Liver (tissue), 9 donors: ENCODE results near the gene TNC. TPM values are rescaled to one million over a fixed set of nuclear protein-coding genes. Genes with fewer than 3 reads are reported as not detected.

Experiments
- DNase-seq: peaks from one replicate; pipeline ENCODE4 v3.0.0-alpha.2; 2017; ENCODE audit warnings: low spot score
- H3K27ac ChIP-seq, 2 donors: one replicate each; pipeline ENCODE4 v1.7.0; 2013; ENCODE audit warnings: inconsistent platforms in 2 of 2, low read length in 2 of 2, control low read depth in 1 of 2, low read depth in 1 of 2, mild to moderate bottlenecking in 1 of 2
- H3K27me3 ChIP-seq, 4 donors: one replicate each; pipeline versions ENCODE4 v1.6.1 to v1.7.0; 2013; ENCODE audit warnings: low read length in 3 of 4, inconsistent platforms in 1 of 4, mild to moderate bottlenecking in 1 of 4, moderate library complexity in 1 of 4; ENCODE audit not compliant: control insufficient read depth in 4 of 4, insufficient read depth in 4 of 4
- H3K36me3 ChIP-seq, 4 donors: one replicate each; pipeline versions ENCODE4 v1.6.1 to v1.7.0; 2013; ENCODE audit warnings: low read length in 3 of 4, mild to moderate bottlenecking in 3 of 4, low read depth in 1 of 4, moderate library complexity in 1 of 4; ENCODE audit not compliant: control insufficient read depth in 4 of 4, insufficient read depth in 3 of 4
- H3K4me1 ChIP-seq, 4 donors: one replicate each; pipeline versions ENCODE4 v1.6.1 to v1.7.0; 2013; ENCODE audit warnings: low read length in 3 of 4, mild to moderate bottlenecking in 3 of 4, moderate library complexity in 1 of 4; ENCODE audit not compliant: control insufficient read depth in 4 of 4, insufficient read depth in 4 of 4
- H3K4me3 ChIP-seq, 3 donors: one replicate each; pipeline versions ENCODE4 v1.6.1 to v1.7.0; 2013; ENCODE audit warnings: low read length in 3 of 3, control low read depth in 1 of 3, low read depth in 1 of 3, mild to moderate bottlenecking in 1 of 3
- H3K9ac ChIP-seq, 2 donors: one replicate each; pipeline ENCODE4 v1.7.0; 2013; ENCODE audit warnings: low read length in 2 of 2, mild to moderate bottlenecking in 2 of 2, moderate library complexity in 2 of 2, control low read depth in 1 of 2, low read depth in 1 of 2
- H3K9me3 ChIP-seq, 4 donors: one replicate each; pipeline versions ENCODE4 v1.6.1 to v1.7.0; 2013; ENCODE audit warnings: low read length in 3 of 4; ENCODE audit not compliant: control insufficient read depth in 4 of 4
- ATF3 ChIP-seq: IDR thresholded peaks from 2 replicates; pipeline ENCODE4 v1.6.1; 2016; ENCODE audit warnings: antibody characterized with exemption
- CTCF ChIP-seq: fragments of 150-350 bp; IDR thresholded peaks from 2 replicates; pipeline ENCODE4 v1.5.1; 2017; ENCODE audit warnings: improper control_type of control experiment, low read depth, low read length; ENCODE audit not compliant: missing input control
- EGR1 ChIP-seq, 2 donors: IDR thresholded peaks; 2 replicates each; pipeline ENCODE4 v1.6.1; 2016 to 2018; ENCODE audit warnings: antibody characterized with exemption in 2 of 2, low read depth in 2 of 2
- FOXA1 ChIP-seq: IDR thresholded peaks from 2 replicates; pipeline ENCODE4 v1.6.1; 2016; ENCODE audit warnings: antibody characterized with exemption
- FOXA2 ChIP-seq: IDR thresholded peaks from 2 replicates; pipeline ENCODE4 v1.6.1; 2016; ENCODE audit warnings: antibody characterized with exemption
- GABPA ChIP-seq, 2 donors: IDR thresholded peaks in 1 of 2; conservative IDR thresholded peaks in 1 of 2; 2 replicates each; pipeline ENCODE4 v1.6.1; 2016; ENCODE audit warnings: antibody characterized with exemption in 2 of 2, mild to moderate bottlenecking in 1 of 2, moderate library complexity in 1 of 2
- HNF4A ChIP-seq, 2 donors: conservative IDR thresholded peaks; 2 replicates each; pipeline ENCODE4 v1.6.1; 2016; ENCODE audit warnings: antibody characterized with exemption in 2 of 2, mild to moderate bottlenecking in 2 of 2
- HNF4G ChIP-seq: IDR thresholded peaks from 2 replicates; pipeline ENCODE4 v1.6.1; 2016; ENCODE audit warnings: antibody characterized with exemption
- NR2F2 ChIP-seq: IDR thresholded peaks from 2 replicates; pipeline ENCODE4 v1.6.1; 2016; ENCODE audit warnings: antibody characterized with exemption
- RAD21 ChIP-seq, 2 donors: IDR thresholded peaks; 2 replicates each; pipeline ENCODE4 v1.6.1; 2016; ENCODE audit warnings: antibody characterized with exemption in 2 of 2, mild to moderate bottlenecking in 2 of 2
- REST ChIP-seq: IDR thresholded peaks from 2 replicates; pipeline ENCODE4 v1.6.1; 2016; ENCODE audit warnings: antibody characterized with exemption, mild to moderate bottlenecking
- RXRA ChIP-seq, 2 donors: IDR thresholded peaks; 2 replicates each; pipeline ENCODE4 v1.6.1; 2017 to 2018; ENCODE audit warnings: antibody characterized with exemption in 2 of 2, mild to moderate bottlenecking in 1 of 2
- SP1 ChIP-seq: IDR thresholded peaks from 2 replicates; pipeline ENCODE4 v1.6.1; 2018; ENCODE audit warnings: antibody characterized with exemption, mild to moderate bottlenecking
- TAF1 ChIP-seq: conservative IDR thresholded peaks from 2 replicates; pipeline ENCODE4 v1.6.1; 2016; ENCODE audit warnings: antibody characterized with exemption, mild to moderate bottlenecking
- YY1 ChIP-seq: IDR thresholded peaks from 2 replicates; pipeline ENCODE4 v1.6.1; 2016; ENCODE audit warnings: antibody characterized with exemption, mild to moderate bottlenecking
- ZBTB33 ChIP-seq: IDR thresholded peaks from 2 replicates; pipeline ENCODE4 v1.6.1; 2016; ENCODE audit warnings: antibody characterized with exemption
- WGBS: extraction: QIAGEN DNeasy Blood & Tissue Kit; methylation state at CpG from one replicate; pipeline ENCODE4 v1.1.7; 2013; 5-methylcytosine and 5-hydroxymethylcytosine counted together
- polyA plus RNA-seq, 2 donors: library from polyadenylated mRNA; stranded (reverse) in 1 of 2; unstranded in 1 of 2; fragments of 200-250 nt in 1 of 2; fragments of >200 nt in 1 of 2; fragmentation: Nextera tagmentation in 1 of 2; extraction: Ambion mirVana in 1 of 2; gene quantifications; one replicate each; pipeline versions ENCODE4 v1.2.1 to v1.2.3, GENCODE V29; 2013 to 2015
- total RNA-seq, 2 donors: library from RNA; depleted of rRNA; stranded (reverse); fragments of >200 nt; gene quantifications; one replicate each; pipeline ENCODE4 v1.2.3, GENCODE V29; 2014
- donor health status: healthy.
- donor health status: healthy.
- donor health status: healthy.
- donor health status: healthy.
- donor health status: healthy.

Gene TNC
- total and polyA plus RNA-seq, 4 donors, result 0.19 to 6.3 (median 1.8) TPM

- TF ChIP-seq CTCF (no peak), REST (no peak)
These were observed 2.0 kb downstream of the TNC start (continued) for GRCh38 chr9:115115924-115116323.

GRCh38 chr9:115115117-115115880 is 2.7 kb downstream of the TNC start:
- H3K9ac ChIP-seq, result no peak overlapping the region
- WGBS, result 82% methylated on average over 2 of the region's 2 CpGs
- no peaks in the 10 kb centered on the region for H3K9me3 ChIP-seq
- TF ChIP-seq YY1 (no peak), EGR1 (IDR thresholded peaks at IDR 0.05; ENCODE audit: low read depth in 2 of 2) (no peak), NR2F2 (no peak), ZBTB33 (no peak), CTCF (no peak), FOXA2 (no peak), FOXA1 (no peak), GABPA (IDR thresholded peaks at IDR 0.05 in 1 of 2, conservative IDR thresholded peaks at IDR 0.05 in 1 of 2) (no peak), REST (no peak), ATF3 (no peak), RXRA (IDR thresholded peaks at IDR 0.05) (no peak), TAF1 (no peak), HNF4G (no peak), RAD21 (IDR thresholded peaks at IDR 0.05) (no peak), SP1 (no peak), HNF4A (conservative IDR thresholded peaks at IDR 0.05) (no peak)
- DNase-seq, result no peak
- no peak overlapping the region for H3K4me3 ChIP-seq
- H3K4me1 ChIP-seq, result peaks cover 0 to 6% (median 2%) of the 10 kb centered on the region in 4 donors
- H3K27me3 ChIP-seq, result peaks cover 0 to 9% (median 0%) of the 10 kb centered on the region in 4 donors
- H3K36me3 ChIP-seq, result no peaks in the 10 kb centered on the region
- no peak overlapping the region for H3K27ac ChIP-seq
